Stimulated activated CD4-positive, alpha-beta T cell treated with anti-CD3 and anti-CD28 coated beads, Interleukin-2, amount 100 ng/mL, for 4 hours (primary cell): ENCODE measurements around the gene EIF4EBP2.

Experiments used
- DNase-seq: peaks from one replicate; pipeline ENCODE4 v3.0.0-alpha.2; 2020; ENCODE audit warnings: low read depth

EIF4EBP2 gene, protein sequence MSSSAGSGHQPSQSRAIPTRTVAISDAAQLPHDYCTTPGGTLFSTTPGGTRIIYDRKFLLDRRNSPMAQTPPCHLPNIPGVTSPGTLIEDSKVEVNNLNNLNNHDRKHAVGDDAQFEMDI

DNA sequence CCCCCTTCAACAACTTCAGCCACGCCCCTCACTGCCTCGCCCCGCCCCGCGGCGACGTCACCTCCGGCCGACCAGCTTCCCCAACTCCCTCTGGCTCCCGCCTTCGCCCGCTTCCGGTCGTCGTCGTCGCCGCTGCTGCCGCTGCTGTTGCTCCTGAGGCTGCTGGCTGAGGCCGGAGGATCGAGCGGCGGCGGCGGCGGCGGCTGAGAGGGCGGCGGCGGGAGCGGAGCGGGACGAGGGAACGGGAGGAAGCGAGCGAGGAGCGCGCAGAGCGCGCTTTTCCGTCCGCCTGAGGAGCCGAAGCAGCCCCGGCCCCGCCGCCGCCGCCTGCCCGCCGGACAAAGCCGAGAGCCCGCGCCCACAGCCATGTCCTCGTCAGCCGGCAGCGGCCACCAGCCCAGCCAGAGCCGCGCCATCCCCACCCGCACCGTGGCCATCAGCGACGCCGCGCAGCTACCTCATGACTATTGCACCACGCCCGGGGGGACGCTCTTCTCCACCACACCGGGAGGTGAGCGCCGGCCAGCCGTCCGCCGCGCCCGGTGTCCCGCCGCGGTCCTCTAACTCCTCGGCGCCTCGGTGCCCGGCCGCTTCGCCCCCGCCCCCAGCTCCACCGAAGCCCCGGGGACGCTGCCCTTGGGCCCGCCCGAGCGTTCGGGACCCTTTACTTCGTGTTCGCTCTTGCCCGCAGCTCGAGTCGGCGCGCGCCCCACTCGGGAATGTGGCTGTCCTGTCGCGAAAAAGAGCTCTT, at the start of gene EIF4EBP2:
Gene EIF4EBP2 (plus strand): TSS at position 110 of the 751 bp plus-strand sequence. CDS start 257 bp downstream, at position 367.
- DNase-seq: peak; percentile 97

DNA sequence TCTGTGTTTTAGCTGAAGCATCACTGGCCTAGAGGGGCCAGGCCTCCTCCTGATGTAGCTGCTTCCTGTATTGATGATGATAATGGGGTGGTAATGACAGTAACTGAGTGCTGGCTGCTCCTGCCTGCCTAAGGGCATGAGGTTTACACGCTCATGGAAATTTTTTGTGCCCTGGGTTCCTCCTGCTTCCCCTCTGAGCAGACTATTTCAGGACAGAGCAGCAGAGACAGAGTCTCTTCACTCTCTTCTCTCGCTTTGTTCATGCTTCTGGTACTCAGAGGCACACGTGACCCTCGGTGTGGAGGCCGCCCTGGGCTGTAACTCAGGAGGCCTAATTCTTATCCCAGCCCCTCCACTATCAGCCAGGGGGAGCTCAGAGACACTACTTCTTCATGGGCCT, 49.4 kb upstream of the EIF4EBP2 start:
- DNase-seq: no peak

DNA sequence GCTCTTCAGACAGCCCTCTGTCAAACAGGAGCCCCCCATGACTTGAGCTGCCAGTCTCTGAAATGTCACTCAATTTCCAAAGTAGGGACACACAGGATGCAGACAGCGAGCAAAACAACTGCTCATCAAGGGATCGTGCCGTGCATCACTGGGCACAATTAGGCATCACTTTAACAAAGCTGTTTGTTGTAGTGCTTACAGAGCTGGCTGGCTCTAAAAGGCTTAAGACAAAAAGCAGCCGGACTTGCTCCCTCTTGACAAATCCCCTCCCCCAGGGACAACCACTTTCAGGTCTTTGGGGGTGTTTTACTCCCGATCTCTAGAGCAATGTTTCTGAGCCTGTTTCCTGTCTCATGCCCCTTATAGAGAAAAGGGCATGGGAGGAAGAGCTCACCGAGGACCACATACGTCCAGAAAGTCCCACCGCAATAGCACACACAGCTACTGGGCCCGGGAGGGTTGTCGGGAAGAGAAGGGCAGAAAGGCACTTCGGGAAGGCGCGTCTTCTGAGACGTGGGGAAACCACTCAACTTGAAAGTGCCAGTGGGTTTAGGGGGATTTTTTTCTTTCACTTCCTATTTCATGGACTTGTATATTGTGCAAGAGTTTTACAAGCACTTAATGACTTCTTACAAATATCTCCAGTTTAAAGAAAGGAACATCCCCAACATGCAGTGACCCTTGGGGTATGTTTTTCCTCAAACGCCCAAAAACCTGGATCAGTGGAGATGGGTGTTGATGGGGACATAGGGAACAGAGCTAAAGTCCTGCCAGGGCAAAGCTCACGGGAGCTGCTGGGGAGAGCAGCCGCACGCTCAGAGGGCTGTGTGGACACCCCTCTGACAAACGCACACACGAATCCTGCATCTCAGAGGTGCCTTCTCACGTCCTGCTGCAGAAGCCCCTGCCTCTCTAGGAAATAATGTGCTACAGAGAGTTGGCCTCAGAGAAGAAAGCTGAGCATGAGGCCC, 48.6 kb upstream of the EIF4EBP2 start:
- DNase-seq: no peak

DNA sequence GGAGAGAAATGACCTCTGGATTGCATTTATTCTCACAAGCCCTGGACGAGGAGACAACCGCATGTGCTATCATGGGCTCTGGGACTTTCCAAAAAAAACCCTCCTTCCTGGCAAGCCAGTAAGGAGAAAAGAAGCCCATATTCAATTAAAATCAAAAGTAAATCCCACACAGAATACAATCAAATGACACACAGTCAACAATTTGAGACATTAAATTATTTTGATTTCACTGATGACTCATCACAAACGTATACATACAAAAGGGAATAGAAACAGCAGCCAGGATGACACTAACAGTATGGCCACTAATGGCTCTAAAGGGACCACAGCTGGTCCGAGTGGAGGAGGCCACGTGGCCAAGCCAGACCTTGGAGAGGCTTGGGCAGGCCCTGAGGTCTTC, 46.4 kb upstream of the EIF4EBP2 start:
- DNase-seq: no peak

DNA sequence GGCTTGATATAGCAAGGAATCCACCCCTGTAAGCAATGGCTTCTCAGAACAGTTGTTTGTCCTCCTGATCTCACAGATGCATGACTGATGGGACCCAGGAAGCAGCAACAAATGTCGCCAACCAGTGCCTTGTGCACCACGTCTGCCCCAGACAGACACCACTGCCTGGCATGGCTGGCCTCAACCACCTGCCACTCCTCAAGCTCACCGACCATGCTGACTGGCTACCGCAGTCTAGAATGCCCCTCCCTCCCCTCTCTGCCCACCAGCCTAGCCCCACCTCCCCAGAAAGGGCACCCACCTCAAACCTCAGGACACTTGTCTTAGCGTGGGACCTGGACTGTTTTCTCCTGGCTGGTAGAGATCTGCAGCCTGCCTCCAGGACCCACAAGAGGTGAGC, 45.5 kb upstream of the EIF4EBP2 start:
- no peak for DNase-seq

DNA sequence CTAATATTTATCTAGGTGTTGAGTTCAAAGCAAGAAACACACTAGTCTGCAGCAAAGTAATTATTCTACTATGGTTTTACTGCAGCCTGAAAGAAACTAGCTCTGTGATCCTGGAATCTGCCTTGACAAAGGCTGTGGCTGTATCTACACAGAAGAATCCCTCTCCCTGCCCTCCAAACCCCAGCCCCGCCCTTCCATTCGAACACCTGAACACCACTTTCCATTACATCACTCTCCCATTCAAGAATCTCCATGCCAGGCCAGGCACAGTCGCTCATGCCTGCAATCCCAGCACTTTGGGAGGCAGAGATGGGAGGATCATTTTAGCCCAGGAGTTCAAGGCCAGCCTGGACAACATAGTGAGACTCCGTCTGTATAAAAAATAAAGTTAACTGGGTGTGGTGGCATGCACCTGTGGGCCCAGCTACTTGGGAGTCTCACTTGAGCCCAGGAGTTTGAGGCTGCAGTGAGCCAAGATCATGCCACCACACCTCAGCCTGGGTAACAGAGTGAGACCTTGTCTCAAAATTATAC, 44.9 kb upstream of the EIF4EBP2 start:
- no peak for DNase-seq

DNA sequence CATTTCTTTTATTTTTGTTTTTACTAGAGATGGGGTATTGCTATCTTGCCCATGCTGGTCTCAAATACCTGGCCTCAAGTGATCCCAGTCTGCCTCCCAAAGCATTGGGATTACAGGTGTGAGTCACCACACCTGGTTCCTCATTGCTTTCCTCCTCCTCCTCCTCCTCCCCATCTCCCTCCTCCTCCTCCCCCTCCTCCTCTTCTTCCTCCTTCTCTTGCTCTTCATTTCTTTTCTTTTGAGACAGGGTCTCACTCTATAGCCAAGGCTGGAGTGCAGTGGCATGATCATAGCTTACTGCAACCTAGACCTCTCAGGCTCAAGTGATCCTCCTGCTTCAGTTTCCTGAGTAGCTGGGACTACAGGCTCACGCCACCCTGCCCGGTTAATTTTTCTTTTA, 43.7 kb upstream of the EIF4EBP2 start:
- no peak for DNase-seq

DNA sequence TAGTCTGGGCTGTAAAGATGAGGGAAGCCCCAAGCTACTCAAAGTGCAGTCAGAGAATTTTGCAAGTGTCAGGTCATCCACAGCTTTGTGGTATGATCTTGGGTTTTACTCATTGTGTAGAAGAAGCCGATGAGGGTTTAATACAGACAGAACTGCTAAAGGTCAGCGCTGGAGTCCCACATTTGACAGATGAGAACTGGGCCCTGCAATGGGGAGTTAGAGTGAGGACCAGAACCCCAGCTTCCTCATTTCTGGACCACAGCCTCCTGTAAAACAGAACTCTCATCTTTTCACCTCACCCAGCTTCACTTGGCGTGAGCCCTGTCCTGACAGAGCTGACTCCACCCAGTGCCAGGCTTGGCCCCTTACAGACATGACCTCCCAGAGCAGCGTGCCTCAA, 41.6 kb upstream of the EIF4EBP2 start:
- DNase-seq: no peak

DNA sequence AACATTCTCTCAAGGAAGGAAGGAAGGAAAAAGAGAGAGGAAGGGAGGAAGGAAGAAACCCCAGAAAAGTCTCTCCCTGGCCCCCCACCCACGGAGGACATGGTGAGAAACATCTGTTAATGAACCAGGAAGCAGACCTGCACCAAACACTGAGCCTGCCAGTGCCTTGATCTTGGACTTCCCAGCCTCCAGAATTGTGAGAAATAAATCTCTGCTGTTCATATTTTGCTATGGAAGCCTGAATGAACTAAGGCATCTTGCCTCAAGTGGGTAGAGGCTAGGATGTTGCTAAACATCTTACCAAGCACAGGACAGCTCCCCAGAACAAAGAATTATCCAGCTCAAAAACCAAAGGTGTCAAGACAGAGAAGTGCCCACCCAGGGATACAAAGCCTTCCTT, 40.7 kb upstream of the EIF4EBP2 start:
- DNase-seq: no peak

DNA sequence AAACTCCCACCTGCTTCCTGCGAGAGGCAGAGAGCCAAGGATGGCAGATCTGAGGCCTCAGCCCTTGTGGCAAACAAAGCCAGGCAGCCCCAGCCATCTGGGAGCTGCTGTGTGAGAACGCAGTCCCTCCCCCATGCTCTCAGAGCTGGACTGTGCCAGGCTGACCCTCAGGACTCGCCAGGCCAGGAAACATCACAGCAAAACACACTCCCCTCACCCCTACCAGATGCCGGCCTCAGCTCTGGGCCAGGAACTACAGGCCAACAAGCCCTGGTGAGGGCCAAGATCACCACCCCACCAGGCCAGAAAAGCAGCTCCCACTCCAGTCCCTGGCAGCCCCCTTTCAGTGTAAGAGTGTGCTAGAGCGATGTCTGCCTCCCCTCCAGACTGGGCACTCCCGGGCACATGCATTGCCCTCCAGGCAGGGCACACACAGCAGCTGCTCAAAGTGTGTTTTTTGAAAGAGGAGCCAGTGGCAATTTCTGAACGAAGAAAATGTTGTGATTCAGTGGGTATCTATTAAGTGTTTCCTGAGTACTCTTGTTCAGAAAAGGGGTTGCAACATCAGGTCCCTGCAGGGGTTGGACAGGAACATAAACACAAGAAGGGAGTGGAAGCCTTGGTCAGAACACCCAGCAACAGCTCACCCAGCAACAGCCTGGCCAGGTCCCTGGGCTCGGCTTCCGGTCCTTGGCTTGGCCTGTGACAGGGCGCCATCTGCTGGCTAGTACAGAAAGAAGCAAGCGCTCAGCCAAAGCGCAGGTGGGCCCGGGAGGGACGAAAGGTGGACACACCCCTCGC, 39.8 kb upstream of the EIF4EBP2 start:
- DNase-seq: peak; percentile 72

DNA sequence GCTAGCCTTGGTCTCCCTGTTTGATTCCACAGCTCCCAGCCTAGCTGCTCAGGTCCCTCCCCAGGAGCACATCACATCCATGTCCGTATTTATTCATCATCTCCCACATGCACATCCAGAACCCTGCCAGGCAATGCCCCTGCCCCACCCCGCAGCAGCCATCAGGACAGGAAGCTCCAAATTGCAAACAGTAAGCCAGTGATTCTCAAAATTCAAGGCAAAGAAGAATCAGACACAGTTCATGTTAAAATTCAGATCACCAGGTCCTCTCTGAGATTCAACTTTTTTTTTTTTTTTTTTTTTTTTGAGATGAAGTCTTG, 39.2 kb upstream of the EIF4EBP2 start:
- DNase-seq: no peak

DNA sequence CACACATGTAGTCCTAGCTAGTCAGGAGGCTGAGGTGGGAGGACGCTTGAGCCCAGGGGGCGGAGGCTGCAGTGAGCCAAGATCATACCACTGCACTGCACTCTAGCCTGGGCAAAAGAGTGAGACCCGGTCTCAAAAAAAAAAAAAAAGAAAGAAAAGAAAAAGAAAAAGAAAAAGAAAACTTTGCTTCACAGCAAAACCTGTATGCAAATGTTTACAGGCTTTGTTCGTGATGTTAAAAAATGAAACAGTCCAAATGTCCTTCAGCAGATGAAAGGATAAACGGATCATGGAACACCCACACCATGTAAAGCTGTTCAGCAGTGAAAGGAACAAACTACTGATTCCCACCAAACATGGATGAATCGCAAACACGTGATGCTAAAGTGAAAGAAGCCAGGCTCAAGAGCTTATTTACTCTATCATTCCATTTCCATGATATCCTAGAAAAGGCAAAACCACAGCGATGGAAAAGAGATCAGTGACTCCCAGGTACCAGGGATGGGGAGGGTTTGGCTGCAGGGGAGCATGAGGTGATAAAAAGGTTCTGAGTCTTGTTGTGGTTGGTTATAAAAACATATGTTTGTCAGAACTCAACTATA, 36.6 kb upstream of the EIF4EBP2 start:
- no peak for DNase-seq

DNA sequence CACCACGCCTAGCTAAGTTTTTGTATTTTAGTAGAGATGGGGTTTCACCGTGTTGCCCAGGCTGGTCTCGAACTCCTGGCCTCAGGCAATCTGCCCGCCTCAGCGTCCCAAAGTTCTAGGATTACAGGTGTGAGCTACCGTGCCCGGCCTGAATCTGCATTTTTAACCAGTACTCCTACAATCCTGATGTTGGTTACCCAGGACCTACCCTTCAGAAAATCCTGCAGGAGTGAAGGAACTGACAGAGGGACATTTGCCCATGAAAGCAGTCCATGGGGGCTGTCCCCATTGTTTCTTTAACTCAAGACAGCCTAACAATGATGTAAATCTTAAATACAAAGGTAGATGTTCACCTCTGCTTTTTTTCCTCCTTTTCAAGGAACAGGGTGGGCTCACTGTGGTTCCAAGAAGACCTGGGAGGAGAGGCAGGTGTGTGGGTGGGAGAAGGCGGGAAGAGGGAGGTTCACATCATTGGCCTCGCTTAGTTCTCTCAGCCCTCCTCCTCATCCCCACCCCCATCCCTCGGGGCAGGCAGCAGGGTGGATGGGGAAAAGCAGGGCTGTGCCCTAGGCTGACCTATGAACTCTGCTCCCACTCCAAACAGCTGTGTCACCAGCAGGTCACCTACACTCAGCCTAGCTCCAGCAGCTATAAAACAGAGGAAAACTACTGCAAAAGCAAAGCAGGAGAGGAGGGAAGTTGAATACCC, 35.0 kb upstream of the EIF4EBP2 start:
- no peak for DNase-seq

DNA sequence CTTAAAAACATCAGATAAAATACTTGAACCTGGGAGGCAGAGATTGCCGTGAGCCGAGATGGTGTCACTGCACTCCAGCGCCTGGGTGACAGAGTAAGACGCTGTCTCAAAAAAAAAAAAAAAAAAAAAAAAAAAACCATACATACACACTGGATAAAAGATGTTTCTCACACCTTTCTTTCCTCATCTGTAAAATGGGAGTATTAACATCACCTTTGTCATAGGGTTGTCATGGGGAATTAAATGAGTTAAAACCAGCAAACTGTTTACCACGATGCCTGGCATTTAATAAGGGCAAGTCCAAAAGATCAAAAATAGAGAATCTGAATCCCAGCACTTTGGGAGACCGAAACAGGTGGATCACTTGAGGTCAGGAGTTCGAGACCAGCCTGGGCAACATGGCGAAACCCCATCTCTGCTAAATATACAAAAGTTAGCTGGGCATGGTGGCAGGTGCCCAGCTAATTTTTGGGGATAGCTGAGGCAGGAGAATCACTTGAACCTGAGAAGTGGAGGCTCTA, 34.4 kb upstream of the EIF4EBP2 start:
- DNase-seq: no peak

DNA sequence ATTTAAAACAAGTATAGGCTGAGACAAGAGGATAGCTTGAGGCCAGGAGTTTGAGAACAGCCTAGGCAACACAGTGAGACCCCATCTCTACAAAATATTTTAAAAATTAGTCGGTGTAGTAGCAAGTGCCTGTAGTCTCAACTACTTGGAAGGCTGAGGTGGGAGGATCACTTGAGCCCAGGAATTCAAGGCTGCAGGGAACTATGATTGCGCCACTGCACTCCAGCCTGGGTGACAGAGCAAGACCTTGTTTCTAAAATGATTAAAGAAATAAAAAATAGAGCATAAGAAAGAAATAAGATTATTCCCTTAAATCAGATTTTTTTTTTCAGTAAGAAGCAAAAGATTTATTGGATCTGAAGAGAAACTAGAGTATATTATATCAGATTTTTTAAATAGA, 33.2 kb upstream of the EIF4EBP2 start:
- no peak for DNase-seq

DNA sequence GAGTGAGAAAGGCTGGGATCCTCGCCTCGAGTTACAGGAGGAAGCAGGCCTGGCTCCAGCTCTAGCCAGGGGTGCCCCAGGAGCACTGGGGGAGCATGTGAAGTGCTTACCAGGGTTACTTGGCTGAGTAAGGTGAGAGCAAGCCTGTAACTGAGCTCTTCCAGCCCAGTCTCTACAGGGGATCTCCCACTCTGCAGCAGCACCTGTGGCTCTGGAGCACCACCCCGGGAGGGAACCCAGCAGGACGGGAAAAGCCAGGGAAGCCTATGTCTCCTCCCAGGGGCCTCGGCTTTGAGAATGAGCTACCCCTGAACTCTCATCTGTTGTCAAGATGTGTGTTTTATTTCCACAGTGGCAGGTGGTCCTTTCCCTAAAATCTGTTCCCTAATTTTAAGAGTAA, 32.1 kb upstream of the EIF4EBP2 start:
- no peak for DNase-seq

DNA sequence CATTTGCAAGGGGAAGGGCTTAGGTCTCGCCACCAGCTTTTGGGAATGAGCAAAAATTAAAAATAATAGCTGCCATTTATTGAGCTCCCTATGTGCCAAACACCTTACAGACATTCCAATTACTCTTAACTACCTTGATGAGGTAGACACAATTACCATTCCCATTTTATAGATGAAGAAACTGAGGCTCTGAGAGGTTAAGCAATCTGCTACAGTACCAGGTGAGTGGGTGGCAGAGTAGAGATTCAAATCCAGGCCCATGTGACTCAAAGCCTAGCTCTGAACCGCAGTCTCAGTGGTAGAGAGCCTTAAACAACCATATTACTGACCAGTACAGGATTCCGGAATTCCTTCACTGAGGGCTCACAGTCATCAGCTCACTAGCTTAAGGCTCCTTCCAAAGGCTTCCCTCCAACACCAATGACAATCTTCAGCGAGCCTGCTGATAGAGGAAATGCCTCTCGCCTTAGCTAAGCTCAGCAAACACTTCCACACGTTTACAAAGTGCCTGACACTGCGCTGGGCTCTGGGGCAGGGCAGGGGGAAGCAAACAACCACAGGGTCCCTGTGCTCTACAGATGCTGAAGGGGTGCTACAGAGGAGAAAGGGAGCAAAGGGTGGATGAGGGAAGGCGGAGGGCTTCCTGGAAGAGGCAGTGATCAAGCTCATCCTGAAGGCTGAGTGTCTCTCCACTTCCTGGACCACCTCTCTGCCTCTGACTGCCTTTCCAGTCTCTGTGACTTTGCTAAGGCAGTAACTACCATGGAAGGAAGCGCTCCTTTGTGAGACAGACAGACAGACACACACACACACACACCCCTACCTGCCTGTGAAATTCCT, 28.9 kb upstream of the EIF4EBP2 start:
- no peak for DNase-seq

DNA sequence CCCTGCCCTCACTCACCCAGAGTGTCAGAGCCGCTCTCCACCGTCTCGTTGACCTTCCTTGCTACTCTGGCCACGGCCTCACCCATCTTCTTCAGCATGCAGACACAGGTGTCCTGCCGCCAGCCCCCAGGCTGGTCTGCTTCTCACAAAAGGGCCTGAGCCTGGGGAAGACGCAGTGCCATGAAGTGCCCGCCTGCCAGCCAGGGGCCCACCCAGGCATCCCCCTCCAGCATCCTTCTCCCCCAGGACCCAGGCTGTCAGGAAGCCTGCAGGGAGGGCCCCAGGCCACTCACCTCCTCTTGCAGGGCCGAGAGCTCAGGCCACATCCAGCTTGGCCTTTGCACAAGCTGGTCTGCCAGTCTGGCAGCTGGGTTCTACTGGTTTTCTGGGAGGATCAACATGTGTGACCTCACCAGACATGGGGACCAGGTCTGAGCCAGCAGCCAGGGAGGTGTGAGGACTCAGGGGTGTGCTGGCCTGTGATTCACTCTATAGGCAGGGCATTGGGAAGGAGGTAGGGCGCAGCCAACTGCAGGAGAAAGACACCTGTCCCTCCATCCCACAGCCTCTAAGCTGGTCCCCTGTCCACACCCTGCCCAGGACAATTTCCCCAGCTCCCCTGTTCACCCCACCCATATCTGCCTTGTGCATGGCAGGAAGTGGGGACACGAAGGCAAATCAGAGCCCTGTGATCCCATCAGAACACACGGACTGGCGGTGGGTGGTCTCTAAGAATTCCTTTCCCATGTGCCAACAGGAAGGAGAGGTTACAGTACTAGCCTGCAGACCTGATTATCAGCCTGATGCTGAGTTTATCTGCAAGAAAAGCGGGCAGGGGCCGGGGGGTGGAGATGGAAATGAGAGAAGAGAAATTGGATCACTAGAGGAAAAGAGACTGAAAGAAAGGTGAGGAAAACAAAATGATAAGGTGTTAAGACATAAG, 27.2 kb upstream of the EIF4EBP2 start:
- no peak for DNase-seq

DNA sequence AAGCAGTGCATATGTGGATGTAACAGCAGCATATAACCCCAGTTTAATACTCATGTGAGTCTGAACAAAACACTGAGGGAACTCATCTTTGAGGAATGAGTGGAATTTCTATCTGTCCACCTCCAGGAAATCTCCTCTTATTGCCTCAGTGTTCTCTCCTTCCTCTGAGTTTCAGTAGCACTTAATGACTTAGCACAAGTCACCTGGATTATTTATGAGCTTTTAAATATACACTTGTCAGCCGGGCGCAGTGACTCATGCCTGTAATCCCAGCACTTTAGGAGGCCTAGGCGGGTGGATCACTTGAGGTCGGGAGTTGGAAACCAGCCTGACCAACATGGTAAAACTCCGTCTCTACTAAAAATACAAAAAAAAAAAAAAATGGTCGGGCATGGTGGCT, 25.8 kb upstream of the EIF4EBP2 start:
- DNase-seq: no peak
